Immature natural killer cell (primary cell): Measurements from ENCODE around the gene TDP2. TPM values are rescaled to one million over a fixed set of nuclear protein-coding genes. Genes with fewer than 3 reads are reported as not detected.
"Not testable (repeated sequence)": the region's sequence is repeated elsewhere in the genome, so short reads cannot be mapped to it uniquely, and the experiment has no call there.

Experiments used
- DNase-seq, 3 donors: peaks; one replicate each; pipeline ENCODE4 v3.0.0; 2022; ENCODE audit warnings: mixed read lengths in 1 of 3
- H3K27ac Mint-ChIP-seq, 6 donors: one replicate each; pipeline ENCODE4 v1.8.0; 2020; ENCODE audit warnings: mixed read lengths in 6 of 6, mild to moderate bottlenecking in 5 of 6, inconsistent platforms in 4 of 6, moderate library complexity in 3 of 6
- H3K27me3 Mint-ChIP-seq, 3 donors: one replicate each; pipeline ENCODE4 v1.8.0; 2020 to 2021; ENCODE audit warnings: low read depth in 3 of 3, mild to moderate bottlenecking in 3 of 3, mixed read lengths in 3 of 3, moderate library complexity in 3 of 3, inconsistent platforms in 1 of 3
- H3K36me3 Mint-ChIP-seq, 3 donors: one replicate each; pipeline ENCODE4 v1.8.0; 2020; ENCODE audit warnings: mixed read lengths in 3 of 3, inconsistent platforms in 2 of 3, mild to moderate bottlenecking in 2 of 3
- H3K4me1 Mint-ChIP-seq, 2 donors: one replicate each; pipeline ENCODE4 v1.8.0; 2020; ENCODE audit warnings: inconsistent platforms in 2 of 2, mild to moderate bottlenecking in 2 of 2, mixed read lengths in 2 of 2, moderate library complexity in 1 of 2
- H3K4me3 Mint-ChIP-seq, 5 donors: one replicate each; pipeline ENCODE4 v1.8.0; 2020; ENCODE audit warnings: mild to moderate bottlenecking in 5 of 5, mixed read lengths in 5 of 5, inconsistent platforms in 3 of 5, moderate library complexity in 3 of 5
- H3K9me3 Mint-ChIP-seq, 6 donors: one replicate each; pipeline ENCODE4 v1.8.0; 2020; ENCODE audit warnings: mild to moderate bottlenecking in 6 of 6, mixed read lengths in 6 of 6, inconsistent platforms in 4 of 6, moderate library complexity in 3 of 6
- polyA plus RNA-seq, 3 donors: library from polyadenylated mRNA; unstranded; fragments of 300-500 nt; fragmentation: Illumina TruSeq; gene quantifications; one replicate each; pipeline ENCODE4 v1.2.3, GENCODE V29; 2021

Gene TDP2
- polyA plus RNA-seq, 3 donors from 2014 or later = 40.6 to 49.7 (median 46.5) TPM

GRCh38 chr6:24692415-24692814, 25.7 kb upstream of the TDP2 start:
- no peak overlapping the region for H3K27ac Mint-ChIP-seq
- DNase-seq = no peak
- H3K4me1 Mint-ChIP-seq = peaks cover 2 to 6% of the 10 kb centered on the region in 2 donors
- no peaks in the 10 kb centered on the region for H3K9me3 Mint-ChIP-seq
- peaks cover 1 to 2% (median 2%) of the 10 kb centered on the region in 3 donors for H3K36me3 Mint-ChIP-seq
- H3K27me3 Mint-ChIP-seq = no peaks in the 10 kb centered on the region
- no peak overlapping the region for H3K4me3 Mint-ChIP-seq

- H3K9me3 Mint-ChIP-seq = no peaks in the 10 kb centered on the region
- DNase-seq = no peak
- H3K4me1 Mint-ChIP-seq = peaks cover 2 to 6% of the 10 kb centered on the region in 2 donors
- H3K36me3 Mint-ChIP-seq = peaks cover 4 to 5% (median 5%) of the 10 kb centered on the region in 3 donors
- H3K27me3 Mint-ChIP-seq = no peaks in the 10 kb centered on the region
- no peak overlapping the region for H3K4me3 Mint-ChIP-seq
- peak overlapping the region in 1 of 6 donors; percentile 17 for H3K27ac Mint-ChIP-seq
Measured at GRCh38 chr6:24692003-24692402, 25.3 kb upstream of the TDP2 start.

DNA sequence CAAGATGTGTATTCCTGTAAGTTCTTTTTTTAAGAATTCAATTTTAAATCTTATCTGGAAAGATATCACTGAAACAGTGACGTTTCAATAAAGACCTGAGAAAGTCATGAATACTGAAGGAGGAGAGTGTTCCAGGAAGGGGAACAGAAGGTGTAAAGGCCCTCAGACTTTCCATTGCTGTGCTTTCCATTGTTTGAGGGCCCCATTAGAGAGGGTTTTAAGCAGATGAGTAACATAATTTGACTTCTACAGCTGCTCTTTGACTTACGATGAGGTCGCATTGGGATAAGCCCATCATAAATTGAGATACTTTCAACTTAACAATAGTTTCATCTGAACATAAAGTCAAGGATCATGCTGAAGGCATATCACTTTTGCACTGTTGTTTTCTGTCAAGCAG, 24.9 kb upstream of the TDP2 start:
- peaks cover 4 to 9% (median 5%) of the 10 kb centered on the region in 3 donors for H3K36me3 Mint-ChIP-seq
- DNase-seq = no peak
- H3K27me3 Mint-ChIP-seq = no peaks in the 10 kb centered on the region
- peak overlapping the region in 1 of 6 donors; percentile 17 for H3K27ac Mint-ChIP-seq
- no peaks in the 10 kb centered on the region for H3K9me3 Mint-ChIP-seq
- H3K4me3 Mint-ChIP-seq = no peak overlapping the region
- peaks cover 2 to 6% of the 10 kb centered on the region in 2 donors for H3K4me1 Mint-ChIP-seq

- Mint-ChIP-seq H3K9me3 (no peaks in the 10 kb centered on the region), H3K4me3 (no peak overlapping the region), H3K4me1 (peaks cover 2 to 4% of the 10 kb centered on the region in 2 donors), H3K27ac (no peak overlapping the region), H3K27me3 (no peaks in the 10 kb centered on the region), H3K36me3 (peaks cover 4 to 10% (median 5%) of the 10 kb centered on the region in 3 donors)
- DNase-seq = no peak
Measured at GRCh38 chr6:24690593-24690992, 23.9 kb upstream of the TDP2 start.

DNA sequence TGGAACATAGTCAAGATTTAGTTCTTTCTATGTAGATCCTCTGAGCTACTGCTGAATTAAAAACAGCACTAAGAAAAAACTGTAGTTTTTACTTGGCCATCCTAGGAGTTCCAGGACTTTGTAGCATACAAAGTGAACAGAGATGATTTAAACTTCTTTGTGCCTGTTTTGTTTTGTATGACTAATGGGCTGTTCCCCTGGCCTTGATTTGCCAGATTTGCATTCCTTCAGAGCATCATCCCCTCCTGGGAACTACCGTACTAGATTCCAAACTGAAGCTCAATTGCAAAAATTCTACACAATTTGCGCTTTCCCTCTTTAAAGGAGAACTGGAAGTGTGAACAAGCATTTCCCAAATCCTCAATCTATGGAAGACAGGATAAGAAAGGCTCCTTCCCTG, 23.3 kb upstream of the TDP2 start:
- H3K27ac Mint-ChIP-seq = no peak overlapping the region
- H3K9me3 Mint-ChIP-seq = no peaks in the 10 kb centered on the region
- H3K4me1 Mint-ChIP-seq = no peaks in the 10 kb centered on the region
- H3K4me3 Mint-ChIP-seq = no peak overlapping the region
- no peak for DNase-seq
- peaks cover 4 to 10% (median 5%) of the 10 kb centered on the region in 3 donors for H3K36me3 Mint-ChIP-seq
- no peaks in the 10 kb centered on the region for H3K27me3 Mint-ChIP-seq

DNA sequence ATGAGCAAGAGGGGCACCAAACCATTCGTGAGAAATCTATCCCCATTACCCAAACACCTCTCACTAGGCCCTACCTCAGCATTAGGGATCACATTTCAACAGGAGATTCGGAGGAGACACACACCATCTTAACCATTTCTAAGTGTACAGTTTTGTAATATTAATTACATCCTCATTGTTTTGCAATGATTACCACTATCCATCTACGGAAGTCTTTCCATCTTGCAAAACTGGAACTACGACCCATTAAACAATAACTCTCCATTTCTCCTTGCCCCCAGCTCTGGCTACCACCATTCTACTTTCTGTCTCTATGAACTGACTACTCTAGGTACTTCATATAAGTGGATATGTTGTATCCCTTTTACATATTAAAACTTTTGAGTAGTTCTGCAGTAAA, 20.2 kb upstream of the TDP2 start:
- Mint-ChIP-seq H3K4me1 (no peaks in the 10 kb centered on the region), H3K36me3 (peaks cover 4 to 10% (median 5%) of the 10 kb centered on the region in 3 donors), H3K27ac (no peak overlapping the region), H3K4me3 (no peak overlapping the region), H3K27me3 (no peaks in the 10 kb centered on the region), H3K9me3 (no peaks in the 10 kb centered on the region)
- DNase-seq = no peak

DNA sequence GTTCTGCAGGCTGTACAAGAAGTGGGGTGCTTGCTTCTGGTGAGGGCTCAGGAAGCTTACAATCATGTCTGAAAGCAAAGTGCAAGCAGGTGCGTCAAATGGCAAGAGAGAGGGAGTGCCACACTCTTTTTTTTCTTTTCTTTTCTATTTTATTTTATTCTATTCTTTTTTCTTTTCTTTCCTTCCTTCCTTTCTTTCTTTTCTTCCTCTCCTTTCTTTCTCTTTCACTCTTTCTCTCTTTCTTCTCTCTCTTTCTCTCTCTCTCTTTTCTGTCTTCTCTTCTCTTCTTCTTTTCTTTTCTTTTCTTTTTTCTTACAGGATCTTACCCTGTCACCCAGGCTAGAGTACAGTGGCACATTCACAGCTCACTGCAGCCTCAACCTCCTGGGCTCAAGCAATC, 19.7 kb upstream of the TDP2 start:
- Mint-ChIP-seq H3K4me1 (no peaks in the 10 kb centered on the region), H3K27me3 (no peaks in the 10 kb centered on the region), H3K27ac (peak overlapping the region in 1 of 6 donors; percentile 85), H3K4me3 (no peak overlapping the region), H3K9me3 (no peaks in the 10 kb centered on the region), H3K36me3 (peaks cover 4 to 14% (median 5%) of the 10 kb centered on the region in 3 donors)
- DNase-seq = no peak

GRCh38 chr6:24683297-24684296, 16.9 kb upstream of the TDP2 start:
- H3K27me3 Mint-ChIP-seq = no peaks in the 10 kb centered on the region
- no peak overlapping the region for H3K27ac Mint-ChIP-seq
- DNase-seq = no peak
- no peaks in the 10 kb centered on the region for H3K9me3 Mint-ChIP-seq
- peaks cover 4 to 15% (median 5%) of the 10 kb centered on the region in 3 donors for H3K36me3 Mint-ChIP-seq
- H3K4me1 Mint-ChIP-seq = peaks cover 0 to 2% of the 10 kb centered on the region in 2 donors
- no peak overlapping the region for H3K4me3 Mint-ChIP-seq

- no peak for DNase-seq
- Mint-ChIP-seq H3K27ac (no peak overlapping the region), H3K27me3 (no peaks in the 10 kb centered on the region), H3K4me3 (no peak overlapping the region), H3K9me3 (no peaks in the 10 kb centered on the region), H3K36me3 (peaks cover 0 to 4% (median 0%) of the 10 kb centered on the region in 3 donors), H3K4me1 (peaks cover 0 to 2% of the 10 kb centered on the region in 2 donors)
Measured at GRCh38 chr6:24680582-24680981, 13.9 kb upstream of the TDP2 start.

GRCh38 chr6:24678792-24679352, 12.2 kb upstream of the TDP2 start:
- H3K4me3 Mint-ChIP-seq, H3K27ac Mint-ChIP-seq, H3K4me1 Mint-ChIP-seq, H3K9me3 Mint-ChIP-seq, H3K27me3 Mint-ChIP-seq, H3K36me3 Mint-ChIP-seq, DNase-seq: not testable (repeated sequence)

DNA sequence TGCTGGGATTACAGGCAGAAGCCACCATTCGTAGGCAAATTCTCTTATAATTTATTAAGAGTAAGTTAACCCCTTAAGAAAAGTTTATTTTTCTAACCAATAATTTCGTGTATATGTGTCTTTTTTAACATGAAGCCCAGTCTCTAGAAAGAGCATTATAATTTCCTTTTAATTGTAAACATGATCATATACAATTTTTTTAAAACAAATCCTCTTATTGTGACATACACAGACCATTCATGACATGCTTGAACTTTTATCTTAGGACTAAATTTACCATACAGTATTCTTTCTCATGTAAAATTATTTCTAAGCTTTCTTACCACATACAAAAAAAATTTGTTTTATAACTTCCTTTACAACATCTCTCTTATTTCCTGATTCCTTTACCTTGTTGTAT, 6.9 kb upstream of the TDP2 start:
- Mint-ChIP-seq H3K36me3 (peaks cover 0 to 14% (median 5%) of the 10 kb centered on the region in 3 donors), H3K27ac (peak overlapping the region in 1 of 6 donors; percentile 62), H3K4me1 (peaks cover 3 to 6% of the 10 kb centered on the region in 2 donors), H3K4me3 (no peak overlapping the region), H3K27me3 (peaks cover 0 to 2% (median 0%) of the 10 kb centered on the region in 3 donors), H3K9me3 (no peaks in the 10 kb centered on the region)
- DNase-seq = no peak

DNA sequence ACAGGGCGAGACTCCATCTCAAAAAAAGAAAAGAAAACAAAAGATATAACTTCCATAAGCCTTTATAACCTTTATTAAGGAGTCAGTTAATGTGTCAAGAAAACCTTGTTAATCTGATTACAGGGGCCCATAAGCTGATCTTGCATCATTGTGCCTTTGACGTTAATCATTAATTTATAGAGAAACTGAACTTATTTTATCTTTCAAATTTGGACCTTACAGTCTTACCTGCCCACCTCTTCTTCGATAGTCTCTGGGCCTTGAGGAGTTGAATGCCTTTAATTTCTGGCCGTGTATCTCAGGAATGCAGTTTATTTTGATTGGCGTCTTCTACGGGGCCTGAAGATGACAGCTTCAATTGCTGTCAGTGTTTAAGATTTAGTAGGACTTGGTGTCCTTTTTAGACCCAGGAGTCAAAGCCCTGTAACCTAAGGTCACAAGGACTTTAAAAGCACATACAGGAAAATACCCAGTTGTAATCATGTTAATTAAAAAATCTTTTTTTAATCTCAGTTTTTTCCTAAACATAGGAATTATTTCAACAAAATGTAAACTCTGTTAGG, 6.0 kb upstream of the TDP2 start:
- Mint-ChIP-seq H3K4me1 (peaks cover 5 to 10% of the 10 kb centered on the region in 2 donors), H3K9me3 (no peaks in the 10 kb centered on the region), H3K36me3 (peaks cover 0 to 14% (median 5%) of the 10 kb centered on the region in 3 donors), H3K27ac (no peak overlapping the region), H3K27me3 (peaks cover 0 to 2% (median 0%) of the 10 kb centered on the region in 3 donors), H3K4me3 (no peak overlapping the region)
- DNase-seq = no peak

DNA sequence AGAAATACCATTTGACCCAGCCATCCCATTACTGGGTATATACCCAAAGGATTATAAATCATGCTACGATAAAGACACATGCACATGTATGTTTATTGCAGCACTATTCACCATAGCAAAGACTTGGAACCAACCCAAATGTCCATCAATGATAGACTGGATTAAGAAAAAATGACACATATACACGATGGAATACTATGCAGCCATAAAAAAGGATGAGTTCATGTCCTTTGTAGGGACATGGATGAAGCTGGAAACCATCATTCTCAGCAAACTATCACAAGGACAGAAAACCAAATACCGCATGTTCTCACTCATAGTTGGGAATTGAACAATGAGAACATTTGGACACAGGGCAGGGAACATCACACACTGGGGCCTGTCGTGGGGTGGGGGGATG, 4.4 kb upstream of the TDP2 start:
- H3K9me3 Mint-ChIP-seq, DNase-seq, H3K27ac Mint-ChIP-seq, H3K4me3 Mint-ChIP-seq: not testable (repeated sequence)
- Mint-ChIP-seq H3K27me3 (peaks cover 11 to 15% (median 11%) of the 10 kb centered on the region in 3 donors), H3K36me3 (peaks cover 0 to 14% (median 5%) of the 10 kb centered on the region in 3 donors), H3K4me1 (peaks cover 21 to 27% of the 10 kb centered on the region in 2 donors)

- H3K4me3 Mint-ChIP-seq, DNase-seq, H3K9me3 Mint-ChIP-seq, H3K27ac Mint-ChIP-seq: not testable (repeated sequence)
- Mint-ChIP-seq H3K27me3 (peaks cover 11 to 20% (median 11%) of the 10 kb centered on the region in 3 donors), H3K36me3 (peaks cover 0 to 14% (median 5%) of the 10 kb centered on the region in 3 donors), H3K4me1 (peaks cover 26 to 32% of the 10 kb centered on the region in 2 donors)
Measured at GRCh38 chr6:24670492-24670891, 3.8 kb upstream of the TDP2 start.
